ENCODE results near the gene ABCG2.

- no peak for TF ChIP-seq POLR2A (IDR thresholded peaks at IDR 0.05; ENCODE audit: low read depth, low read length)
- TF ChIP-seq POLR2AphosphoS5 (IDR thresholded peaks at IDR 0.05; ENCODE audit: low read depth, low read length): no peak
- no peak for TF ChIP-seq TAF1 (IDR thresholded peaks at IDR 0.05; ENCODE audit: borderline replicate concordance, low read depth, low read length)
Measured at GRCh38 chr4:88196013-88196365, 37.5 kb upstream of the ABCG2 start.
